ENCODE results near the gene FAM124A. TPM values are rescaled to one million over a fixed set of nuclear protein-coding genes. Genes with fewer than 3 reads are reported as not detected.

Gene FAM124A
- total and polyA plus RNA-seq, 2 of the 8 experiments (the other 6 are each of a cell fraction or from before 2014, with no cell fraction given) = 40.7 to 49.9 TPM

GRCh38 chr13:51178456-51179074, 43.6 kb upstream of the FAM124A start (continued):
- no peak for TF ChIP-seq MAX (IDR thresholded peaks at IDR 0.05)
- no peak for TF ChIP-seq SUZ12 (IDR thresholded peaks at IDR 0.05; ENCODE audit: low read length)
- no peak for TF ChIP-seq SIRT6 (IDR thresholded peaks at IDR 0.05; ENCODE audit: low read length)
- TF ChIP-seq CBX8 (IDR thresholded peaks at IDR 0.05; ENCODE audit: borderline replicate concordance, low read depth, low read length) = no peak
- TF ChIP-seq RBBP5 (IDR thresholded peaks at IDR 0.05; ENCODE audit: borderline replicate concordance, low read depth, low read length) = no peak
- TF ChIP-seq ASH2L (IDR thresholded peaks at IDR 0.05; ENCODE audit: low read length) = no peak
- no peak for TF ChIP-seq RNF2 (IDR thresholded peaks at IDR 0.05; ENCODE audit: borderline replicate concordance, low read depth, low read length, missing control alignments, poor library complexity, severe bottlenecking)
- TF ChIP-seq BACH1 (IDR thresholded peaks at IDR 0.05; ENCODE audit: low read length) = no peak
- no peak for TF ChIP-seq EP300 (IDR thresholded peaks at IDR 0.05; ENCODE audit: borderline replicate concordance in 1 of 2, low read depth in 2 of 2, low read length in 2 of 2)
- TF ChIP-seq HDAC2 (IDR thresholded peaks at IDR 0.05; ENCODE audit: borderline replicate concordance in 1 of 2, low read depth in 2 of 2, low read length in 2 of 2) = no peak
- TF ChIP-seq RXRA (IDR thresholded peaks at IDR 0.05; ENCODE audit: insufficient read depth, low read depth, low read length) = no peak

All from H1 (cell line).